Inflammatory macrophage treated with lipopolysaccharide for 4 hours (primary cell): ENCODE measurements around the gene IL12B.
"Not testable (repeated sequence)": the region's sequence is repeated elsewhere in the genome, so short reads cannot be mapped to it uniquely, and the experiment has no call there.

ENCODE experiments used
- DNase-seq: peaks from one replicate; pipeline ENCODE4 v3.0.0-alpha.2; 2020

Gene IL12B

DNA sequence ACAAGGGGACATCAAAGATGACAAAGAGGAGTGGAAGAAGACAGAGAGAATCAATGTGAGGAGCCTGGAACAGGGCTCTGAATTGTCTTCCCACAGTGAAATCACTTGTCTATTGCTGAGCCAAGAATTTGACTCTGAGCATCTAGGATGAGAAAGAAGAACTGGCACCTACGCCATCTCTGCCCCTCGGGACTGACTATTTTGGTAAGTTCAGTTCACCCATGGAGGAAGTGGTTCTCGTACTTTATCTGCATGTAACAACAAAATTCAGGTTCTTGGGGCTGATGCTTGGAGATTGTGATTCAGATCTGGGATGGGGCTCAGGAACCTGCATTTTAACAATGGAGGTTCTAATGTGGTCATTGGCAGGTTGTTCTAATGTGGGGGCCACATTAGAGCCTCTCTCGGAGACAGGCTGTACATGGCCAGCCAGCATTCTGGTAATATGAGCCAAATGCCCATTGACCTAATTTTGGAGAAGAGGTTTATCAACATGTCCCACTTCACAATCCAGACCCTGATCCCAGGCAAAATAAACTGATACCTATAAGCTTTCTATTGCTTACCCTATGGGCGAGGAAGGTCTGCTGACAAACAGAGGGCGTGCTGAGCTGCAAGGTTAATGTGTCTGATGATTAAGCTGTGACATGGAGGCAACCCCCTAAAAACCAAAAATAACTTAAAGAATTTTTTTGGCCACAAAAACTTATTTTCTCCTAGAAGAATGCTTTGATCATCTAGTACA is 2.7 kb upstream of the IL12B start:
- DNase-seq = peak; percentile 80

DNA sequence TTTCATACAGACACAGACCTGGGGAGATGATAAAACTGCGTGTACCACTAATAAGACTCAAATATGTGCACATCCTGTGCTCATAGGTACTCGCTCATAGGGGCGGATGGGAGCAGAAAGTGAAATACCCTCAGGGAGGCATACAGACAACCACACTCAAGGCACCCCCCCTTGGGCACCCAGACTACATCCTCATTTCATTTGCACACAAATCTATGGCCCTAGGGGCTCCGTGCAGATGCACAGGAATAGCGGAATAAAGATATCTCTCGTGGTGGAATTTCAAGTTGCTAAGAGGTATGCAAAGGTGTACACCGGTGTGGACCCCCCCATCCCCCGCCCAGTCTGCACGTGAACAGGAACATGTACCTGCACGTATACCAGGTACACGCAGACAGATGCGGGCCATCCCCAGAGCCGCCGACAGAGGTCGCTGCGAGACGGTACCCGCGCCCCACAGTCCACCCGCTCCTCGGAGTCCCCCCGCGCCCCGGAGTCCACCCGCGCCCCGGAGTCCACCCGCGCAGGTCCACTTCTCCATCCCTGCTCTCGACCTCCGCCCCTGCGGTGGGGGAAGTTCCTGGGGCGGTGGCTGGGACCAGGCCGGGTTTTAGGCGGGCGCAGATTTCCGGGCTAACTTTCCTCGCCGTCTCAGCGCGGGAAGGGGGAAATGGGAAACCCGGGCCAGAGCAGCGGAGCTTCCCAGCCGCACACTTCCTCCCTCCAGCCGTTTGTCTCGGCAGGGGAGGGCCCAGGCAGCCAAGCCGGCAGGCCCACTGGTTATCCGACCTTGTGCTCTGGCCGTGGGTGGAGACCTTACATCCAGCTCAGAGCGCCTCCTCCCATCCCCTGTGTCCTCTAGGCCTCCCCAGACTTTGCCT is 1.0 kb upstream of the IL12B start:
- peak; percentile 94 for DNase-seq

DNA sequence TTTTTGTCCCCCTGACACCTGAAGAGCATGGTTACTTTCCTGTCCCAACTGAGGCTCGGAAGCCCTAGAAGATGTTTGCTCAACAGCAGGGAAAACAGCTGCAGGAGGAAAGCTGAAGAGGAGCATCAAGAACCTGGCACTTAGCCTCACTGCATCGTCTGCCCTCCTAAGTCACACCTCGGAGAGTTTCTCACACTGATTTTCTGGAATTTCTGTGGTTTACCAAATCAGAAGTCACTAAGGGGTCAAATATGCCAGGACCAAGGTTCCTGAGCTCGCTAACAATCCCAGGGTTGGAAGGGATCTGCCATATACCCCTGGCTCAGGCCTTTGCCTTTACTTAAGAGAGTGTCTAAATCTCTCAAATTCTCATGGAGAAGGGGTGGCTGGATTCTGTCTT is 5.3 kb downstream of the IL12B start:
- no peak for DNase-seq

DNA sequence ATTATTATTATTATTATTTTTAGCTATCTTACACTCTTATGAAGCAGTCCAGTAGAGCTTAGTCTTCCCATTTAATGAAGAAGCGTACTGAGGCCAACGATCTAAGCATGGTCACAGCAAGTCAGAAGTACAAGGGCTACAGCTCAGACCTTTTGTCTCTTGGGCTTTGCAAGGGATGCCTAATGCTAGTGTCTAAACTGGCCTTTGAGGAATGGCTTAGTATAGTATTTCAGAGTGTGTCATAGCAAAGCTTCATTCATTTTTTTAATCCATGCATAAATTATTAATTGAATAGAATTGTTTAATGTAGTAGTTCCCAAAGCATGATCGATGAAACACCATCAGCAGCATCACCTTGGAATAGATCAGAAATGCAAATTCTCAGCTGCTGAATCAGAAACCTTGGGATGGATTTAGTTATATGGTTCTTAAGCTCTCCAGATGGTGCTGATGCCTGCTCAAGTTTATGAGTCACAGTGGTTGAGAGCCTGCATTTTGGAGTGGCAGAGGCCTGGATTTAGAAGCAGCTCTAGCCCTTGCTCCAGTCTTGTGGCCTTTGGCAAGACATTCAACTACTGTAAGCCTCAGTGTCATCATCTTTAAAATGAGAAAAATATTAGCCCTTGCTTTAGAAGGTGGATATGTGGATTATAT is 6.1 kb downstream of the IL12B start:
- peak; percentile 50 for DNase-seq

DNA sequence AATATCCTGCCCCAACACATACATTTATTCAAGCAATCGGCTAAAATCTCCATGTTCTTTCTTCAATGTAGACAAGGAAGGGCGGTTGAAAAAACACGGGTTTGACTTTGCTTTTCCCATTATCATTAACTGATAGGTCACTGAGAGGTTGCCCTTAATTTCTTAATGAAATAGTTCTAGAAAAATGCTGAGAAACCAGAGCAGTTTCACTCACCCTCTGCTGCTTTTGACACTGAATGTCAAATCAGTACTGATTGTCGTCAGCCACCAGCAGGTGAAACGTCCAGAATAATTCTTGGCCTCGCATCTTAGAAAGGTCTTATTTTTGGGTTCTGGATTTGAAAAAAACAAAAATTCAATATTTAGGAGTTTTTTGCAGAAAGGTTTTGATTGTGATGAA is 8.1 kb downstream of the IL12B start:
- DNase-seq = no peak

DNA sequence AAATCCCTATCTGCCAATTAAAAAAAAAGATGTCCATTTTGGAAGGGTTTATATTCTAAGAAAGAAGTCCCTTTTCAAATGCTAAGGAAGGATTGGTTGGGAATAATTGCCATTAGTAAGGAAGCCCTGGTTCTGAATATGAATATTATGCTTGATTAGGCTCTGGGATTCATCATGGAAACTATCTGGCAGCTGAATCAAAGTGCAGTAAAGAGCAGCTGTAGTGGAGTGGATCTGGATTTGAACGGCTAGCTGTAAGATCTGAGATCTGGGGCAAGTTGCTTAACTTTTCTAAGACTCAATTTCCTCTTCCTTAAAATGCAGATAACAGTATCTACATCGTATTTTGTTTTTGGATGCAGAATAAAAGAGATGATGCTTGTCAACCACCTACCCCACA is 10.5 kb downstream of the IL12B start:
- peak; percentile 29 for DNase-seq

DNA sequence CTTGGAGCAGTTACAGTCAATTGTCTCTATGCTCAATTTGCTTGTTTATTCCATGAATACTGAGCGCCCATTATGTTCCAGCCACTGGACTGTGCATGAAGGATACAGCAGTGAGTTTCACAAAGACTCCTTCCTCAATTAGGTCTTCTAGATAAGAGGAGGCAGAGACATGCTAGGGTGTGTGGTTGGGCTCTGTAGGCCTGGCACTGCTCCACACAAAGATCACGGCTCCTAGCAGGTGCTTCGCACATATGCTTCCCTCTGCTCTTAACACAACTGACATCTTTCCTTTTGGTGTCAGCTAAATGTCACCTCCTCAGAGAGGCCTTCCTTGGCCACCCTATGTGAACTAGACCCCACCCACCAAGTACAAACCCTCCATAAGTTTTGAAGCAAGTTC is 10.9 kb downstream of the IL12B start:
- DNase-seq = peak; percentile 22

DNA sequence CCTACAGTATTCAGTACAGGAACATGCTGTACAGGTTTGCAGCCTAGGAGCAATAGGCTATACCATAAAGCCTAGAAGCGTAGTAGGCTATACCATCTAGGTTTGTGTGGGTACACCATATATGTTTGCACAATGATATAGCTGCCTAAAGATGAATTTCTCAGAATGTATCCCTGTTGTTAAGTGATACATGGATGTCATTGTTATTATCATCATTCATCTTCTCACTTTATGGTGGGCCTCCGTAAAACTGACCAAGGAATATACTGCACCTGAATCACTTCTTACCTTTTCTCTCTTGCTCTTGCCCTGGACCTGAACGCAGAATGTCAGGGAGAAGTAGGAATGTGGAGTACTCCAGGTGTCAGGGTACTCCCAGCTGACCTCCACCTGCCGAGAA is 11.8 kb downstream of the IL12B start:
- DNase-seq = no peak

DNA sequence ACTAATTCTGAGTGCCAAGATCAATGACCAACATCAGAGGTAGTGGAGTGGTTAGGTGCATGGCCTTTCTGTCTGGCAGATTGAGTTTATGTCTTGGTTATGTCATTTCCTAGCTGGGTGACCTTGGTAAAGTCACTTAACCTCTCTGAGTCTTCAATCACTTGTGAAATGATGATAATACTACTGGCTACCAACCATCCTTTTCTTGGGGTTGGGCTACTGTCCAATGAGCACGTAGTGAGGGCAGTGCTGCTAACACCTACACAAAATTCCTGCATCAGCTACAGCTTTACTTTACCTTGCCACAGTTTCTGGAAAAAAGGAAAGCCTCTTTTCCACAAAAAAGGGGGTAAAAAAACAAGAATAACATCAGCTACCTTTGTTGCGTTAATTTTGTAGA is 12.4 kb downstream of the IL12B start:
- DNase-seq = no peak

DNA sequence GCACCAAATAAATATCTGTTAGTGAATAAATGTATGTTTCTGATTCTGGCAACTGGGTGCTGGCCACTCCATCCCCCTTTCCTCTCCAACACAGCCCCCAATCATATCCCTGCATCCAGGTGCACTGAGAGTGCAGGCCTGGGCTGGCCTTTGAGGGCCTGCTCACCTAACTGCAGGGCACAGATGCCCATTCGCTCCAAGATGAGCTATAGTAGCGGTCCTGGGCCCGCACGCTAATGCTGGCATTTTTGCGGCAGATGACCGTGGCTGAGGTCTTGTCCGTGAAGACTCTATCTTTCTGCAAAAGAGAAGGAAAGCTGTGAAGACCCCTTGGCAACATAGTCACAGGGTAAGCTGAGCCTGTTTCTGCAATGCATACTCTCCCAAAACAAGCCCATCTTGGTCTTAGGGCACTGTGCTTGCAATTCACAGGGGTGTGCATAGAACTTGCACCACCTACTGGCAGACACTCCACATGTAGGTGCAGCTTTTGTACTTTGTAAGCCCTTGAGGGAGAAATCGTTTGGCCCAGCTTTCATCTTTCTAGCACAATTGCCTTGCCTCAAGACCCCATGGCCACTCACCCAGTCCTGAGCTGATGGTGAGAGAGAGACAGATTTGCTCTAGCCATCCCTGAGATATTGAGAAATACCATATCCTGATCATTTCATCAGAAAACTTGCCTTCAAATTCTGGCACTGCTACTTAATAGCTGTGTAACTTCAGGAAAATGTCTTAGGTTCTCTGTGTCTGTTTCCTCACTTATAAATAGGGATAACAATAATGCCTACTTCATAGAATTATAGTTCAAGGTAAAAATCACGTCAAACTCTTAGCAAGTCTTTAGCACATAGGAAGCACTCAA is 13.5 kb downstream of the IL12B start:
- DNase-seq = peak; percentile 34

DNA sequence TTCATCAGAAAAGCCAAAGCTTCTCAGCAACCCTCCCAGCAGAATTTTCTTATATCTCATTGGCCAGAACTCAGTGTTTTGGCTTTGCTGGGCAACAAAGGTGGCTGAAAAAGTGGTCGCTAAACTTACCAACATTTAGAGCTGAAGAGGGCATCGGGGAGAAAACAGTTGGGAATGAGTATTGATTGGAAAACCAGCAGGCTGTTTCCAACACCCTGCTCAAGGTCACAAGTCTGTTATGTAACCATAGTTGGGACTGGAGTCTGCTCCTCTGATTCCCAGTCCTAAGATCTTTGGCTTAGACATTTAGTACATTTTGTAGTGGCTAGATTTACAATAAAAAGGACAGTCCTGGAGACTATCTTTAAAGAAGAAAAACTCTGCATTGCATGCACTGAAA is 17.1 kb downstream of the IL12B start:
- DNase-seq = peak; percentile 48

DNA sequence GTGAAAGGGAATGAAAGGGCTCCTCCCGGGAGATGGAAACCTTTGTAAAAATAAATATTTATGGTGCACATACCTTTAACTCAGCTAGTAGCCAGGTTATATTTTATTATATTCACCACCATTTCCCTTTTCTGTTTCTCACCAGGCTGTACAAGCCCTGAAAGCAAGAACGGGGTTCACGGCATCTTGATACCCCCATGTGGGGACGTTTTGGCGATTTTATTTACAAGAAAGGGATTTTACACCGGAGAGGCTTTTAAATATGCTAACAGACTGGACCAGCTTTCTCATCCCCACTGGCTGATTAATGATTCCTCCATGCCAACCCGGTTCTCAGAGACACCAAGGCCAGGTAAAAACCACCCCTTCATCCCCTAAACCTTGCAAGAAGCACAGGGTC is 19.2 kb downstream of the IL12B start:
- no peak for DNase-seq

DNA sequence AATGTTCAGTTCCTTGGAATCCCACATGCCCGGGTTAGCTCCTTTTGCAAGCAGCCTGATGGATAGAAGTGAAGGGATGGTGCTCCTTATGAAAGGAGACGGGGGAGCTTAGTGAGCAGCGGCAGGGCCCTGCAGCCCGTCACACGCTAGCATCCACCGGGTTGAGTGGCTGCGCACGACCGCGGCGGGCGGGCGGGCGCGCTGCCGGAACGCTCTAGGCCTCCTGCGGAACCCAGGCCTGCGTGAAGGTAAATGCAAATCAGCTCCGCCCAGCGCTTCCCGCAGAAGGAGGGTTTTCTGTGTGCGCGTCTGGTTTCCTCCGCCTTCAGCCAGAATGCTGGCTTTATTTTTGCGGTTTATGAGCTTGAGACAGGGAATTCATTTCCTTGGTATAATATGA is 19.8 kb downstream of the IL12B start:
- DNase-seq = no peak

DNA sequence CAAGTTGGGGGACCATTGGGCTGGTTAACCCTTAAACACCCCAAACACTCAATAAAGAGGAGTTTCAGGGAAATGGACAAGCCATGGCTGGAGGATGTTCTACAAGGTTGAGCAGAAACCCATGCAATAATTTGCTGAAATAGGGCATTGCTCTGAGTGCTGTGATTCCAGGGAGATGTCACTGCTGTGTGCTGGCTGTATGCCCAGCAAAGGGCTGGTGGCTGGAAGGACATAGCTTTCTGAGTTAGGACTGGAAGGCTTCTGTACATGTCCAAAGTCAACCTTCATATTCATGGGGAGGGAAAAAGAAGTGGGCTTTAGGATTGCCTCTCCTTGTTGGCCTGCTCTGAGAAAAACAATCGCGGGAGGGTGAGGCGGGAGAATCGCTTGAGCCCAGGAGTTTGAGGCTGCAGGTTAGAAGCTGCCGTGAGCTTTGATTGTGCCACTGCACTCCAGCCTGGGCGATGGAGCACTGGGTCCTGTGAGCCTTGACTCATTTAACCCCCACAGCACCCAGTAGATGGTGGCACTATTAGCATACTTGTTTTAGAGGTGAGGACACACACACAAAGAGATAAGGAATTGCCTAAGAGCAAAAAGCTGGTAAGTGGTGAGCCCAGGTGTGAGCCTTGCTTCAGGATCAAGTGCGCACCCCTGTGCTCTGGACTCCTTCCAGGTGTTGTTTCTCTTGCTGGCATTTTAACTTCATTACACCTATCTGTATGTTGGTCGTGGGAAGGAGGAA is 20.4 kb downstream of the IL12B start:
- DNase-seq = no peak

DNA sequence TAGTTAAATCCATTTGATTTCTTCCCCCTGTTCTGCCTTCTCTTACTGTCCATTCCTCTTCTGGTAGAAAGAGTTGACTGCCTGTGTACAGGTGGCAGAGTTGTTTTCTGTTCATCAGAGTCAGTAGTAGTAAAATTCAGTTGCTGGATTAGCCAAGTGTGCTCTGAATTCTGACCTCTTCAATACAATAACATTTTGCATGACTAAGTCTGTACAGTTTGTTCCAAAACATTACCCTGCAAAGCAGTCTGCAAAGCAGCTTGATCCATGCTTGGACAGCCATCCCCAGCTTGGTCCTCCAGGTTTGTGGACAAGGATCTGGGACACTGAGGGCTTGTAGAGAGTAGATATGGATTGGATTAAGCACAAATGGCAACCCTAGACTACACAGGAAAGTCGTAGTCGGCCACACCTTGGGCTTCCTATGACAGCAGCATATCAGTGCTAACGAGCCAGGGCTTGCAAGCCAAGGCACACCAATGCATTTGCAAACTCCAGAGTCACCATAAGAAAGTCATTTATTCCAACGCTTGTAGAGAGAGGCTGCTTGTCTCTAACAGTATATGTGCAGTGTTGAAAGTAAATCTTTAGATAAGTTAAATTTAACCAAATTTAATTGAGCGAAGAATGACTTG is 25.2 kb downstream of the IL12B start:
- DNase-seq = no peak

DNA sequence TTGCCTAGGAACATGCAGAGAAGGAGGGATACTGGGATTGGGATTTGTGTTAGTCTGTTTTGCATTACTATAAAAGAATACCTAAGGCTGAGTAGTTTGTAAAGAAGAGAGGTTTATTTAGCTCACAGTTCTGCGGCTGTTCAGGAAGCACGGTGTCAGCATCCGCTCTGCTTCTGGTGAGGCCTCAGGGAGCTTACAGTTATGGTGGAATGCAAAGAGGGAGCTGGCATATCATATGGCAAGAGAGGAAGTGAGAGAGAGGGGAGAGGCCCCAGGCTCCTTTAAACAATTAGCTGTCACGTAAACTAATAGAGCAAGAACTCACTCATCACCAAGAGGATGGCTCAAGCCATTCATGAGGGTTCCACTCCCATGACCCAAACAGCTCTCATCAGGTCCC is 27.0 kb downstream of the IL12B start:
- no peak for DNase-seq

DNA sequence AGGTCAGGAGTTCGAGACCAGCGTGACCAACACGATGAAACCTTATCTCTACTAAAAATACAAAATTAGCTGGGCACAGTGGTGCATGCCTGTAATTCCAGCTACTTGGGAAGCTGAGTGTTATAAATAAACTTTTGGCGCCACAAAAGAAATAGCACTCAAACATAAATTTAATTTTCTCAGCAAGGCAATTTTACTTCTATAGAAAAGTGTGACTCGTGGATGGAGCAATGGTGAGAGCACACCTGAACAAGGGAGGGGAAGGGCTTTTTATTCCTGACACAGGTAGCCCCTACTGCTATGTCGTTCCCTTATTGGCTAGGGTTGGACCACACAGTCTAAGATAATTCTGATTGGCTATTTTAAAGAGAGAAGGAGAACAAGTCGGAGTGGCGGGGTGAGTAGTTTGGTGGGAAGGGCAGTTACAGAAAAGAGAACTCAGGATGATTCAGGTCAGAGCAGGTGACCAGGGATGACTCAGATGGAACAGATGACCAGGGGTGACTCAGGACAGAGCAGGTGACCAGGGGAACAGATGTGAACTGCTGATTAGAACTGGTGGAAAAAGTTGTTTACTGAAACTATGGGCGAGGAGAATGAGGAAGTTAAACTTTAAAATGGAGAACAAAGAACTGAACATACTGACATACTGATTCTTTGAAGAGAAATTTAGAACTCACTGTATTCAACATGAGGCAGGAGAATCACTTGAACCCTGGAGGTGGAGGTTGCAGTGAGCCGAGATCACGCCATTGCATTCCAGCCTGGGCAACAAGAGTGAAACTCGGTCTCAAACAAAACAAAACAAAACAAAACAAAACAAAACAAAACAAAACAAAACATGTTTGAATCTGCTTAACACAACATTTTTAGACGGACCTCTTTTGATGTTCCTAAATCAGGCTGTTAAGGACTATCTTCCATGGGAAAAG is 28.1 kb downstream of the IL12B start:
- peak; percentile 63 for DNase-seq

DNA sequence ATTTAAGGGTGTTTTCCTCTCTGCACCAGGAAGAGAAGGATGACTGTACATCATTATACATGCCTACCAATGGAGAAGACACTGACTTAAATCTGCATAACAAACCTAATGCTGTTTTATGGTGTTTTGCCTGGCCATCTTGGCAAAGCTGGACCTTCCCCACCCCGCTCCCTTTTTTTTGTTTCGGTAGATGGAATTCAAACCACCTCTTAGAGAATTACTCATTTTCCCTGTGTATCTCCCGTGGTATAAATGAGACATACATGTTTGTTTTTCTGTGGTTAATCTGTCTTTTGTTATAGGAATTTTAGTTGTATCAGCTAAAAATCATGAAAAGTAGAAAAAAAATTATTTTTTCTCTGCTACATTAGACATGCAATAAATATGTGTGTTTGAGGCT is 28.8 kb downstream of the IL12B start:
- no peak for DNase-seq

DNA sequence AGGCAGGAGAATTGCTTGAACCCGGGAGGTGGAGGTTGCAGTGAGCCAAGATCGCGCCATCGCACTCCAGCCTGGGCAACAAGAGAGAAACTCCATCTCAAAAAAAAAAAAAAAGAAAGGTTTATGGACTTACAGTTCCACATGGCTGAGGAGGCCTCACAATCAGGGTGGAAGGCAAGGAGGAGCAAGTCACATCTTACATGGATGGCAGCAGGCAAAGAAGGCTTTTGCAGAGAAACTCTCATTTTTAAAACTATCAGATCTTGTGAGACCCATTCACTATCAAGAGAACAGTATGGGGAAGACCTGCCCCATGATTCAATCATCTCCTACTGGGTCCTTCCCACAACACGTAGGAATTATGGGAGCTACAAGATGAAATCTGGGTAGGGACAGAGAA is 33.0 kb downstream of the IL12B start:
- not testable (repeated sequence) for DNase-seq

DNA sequence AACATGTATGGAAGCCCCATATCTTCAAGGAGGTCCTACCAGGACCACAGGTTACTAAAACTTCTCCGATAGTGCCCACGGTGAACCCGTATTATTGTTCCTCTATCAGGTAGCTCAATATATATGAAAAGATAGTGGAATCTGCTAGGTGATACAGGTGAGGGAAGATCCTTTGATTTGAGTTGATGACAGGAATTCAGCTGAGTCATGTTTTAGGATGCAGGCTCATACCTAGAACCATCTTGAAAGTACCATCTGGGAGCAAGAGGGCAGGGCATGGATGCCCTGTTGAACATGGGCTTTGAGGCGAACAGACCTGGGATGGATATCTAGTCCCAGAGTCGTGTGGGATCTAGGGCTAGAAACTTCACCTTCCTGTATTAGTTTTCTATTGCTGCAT is 35.4 kb downstream of the IL12B start:
- DNase-seq = no peak
